Anterior cingulate cortex (tissue), 58 donors: ENCODE results near the gene YY1.
"Not testable (repeated sequence)": the region's sequence is repeated elsewhere in the genome, so short reads cannot be mapped to it uniquely, and the experiment has no call there.

Experiments
- DNase-seq, 58 donors: peaks; one replicate each; lab custom pipeline; 2025; lab: John Stamatoyannopoulos, UW

Gene YY1

GRCh38 chr14:100294213-100294962 lies 55.4 kb downstream of the YY1 start:
- DNase-seq: peak in 1 of 58 donors; percentile 22

DNA sequence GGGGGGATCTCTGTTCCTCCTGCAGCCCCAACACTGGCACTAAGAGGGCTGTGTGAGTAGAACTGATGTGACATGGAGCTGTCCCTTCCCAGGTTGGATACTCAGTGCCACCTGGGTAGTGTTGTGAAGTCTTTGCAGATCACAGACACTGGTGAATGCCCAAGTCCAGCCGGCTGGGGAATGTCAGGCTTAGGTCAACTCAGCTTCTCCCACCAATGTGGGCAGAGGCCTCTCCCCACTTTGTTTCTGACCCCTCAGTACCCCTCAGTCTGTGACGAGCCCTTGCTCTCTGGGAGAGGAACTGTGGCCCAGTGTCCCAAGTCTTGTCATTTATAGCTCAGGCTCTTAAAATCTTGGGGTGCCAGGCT lies 56.0 kb downstream of the YY1 start:
- no peak for DNase-seq

DNA sequence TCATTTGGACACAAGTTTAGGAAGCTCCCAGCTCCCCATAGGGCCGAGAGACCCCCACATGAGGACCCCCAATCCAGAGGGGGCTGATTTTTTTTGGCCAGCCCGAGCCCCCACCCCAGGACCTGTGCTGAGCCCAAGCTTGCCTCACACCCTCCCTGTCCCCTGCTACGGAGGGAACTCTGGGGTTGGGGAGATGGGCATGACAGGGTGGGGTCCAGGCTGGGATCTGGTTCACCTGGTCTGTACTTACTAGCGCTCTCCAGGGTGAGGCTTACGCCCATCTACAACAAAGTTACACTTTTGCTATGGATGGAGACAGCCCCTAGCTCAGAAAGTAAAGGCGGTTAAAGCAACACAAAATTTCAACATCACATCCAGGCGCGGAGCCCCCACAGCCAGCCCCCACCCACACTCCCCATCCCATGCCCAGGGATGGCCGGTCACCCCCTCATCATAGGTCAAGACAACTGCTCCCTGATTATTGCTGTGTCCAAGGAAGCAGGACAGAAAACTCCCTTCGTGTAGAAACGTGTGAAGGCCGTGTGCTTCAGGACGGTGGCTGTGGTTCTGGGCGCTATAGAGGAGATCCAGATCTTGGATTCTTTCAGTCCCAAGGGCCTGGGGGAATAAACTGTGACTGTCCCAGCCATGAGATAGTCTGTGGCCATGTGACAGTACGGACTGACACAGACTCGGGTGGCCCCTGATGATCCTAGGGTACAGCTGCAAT lies 56.6 kb downstream of the YY1 start:
- DNase-seq: no peak

- DNase-seq: no peak
Observed at GRCh38 chr14:100296106-100296651, 57.2 kb downstream of the YY1 start.

- DNase-seq: not testable (repeated sequence)
Observed at GRCh38 chr14:100296729-100297128, 57.8 kb downstream of the YY1 start.

GRCh38 chr14:100297320-100298300 lies 58.7 kb downstream of the YY1 start:
- peak in 50 of 58 donors; percentile 25 to 89 (median 69) for DNase-seq

- no peak for DNase-seq
Observed at GRCh38 chr14:100298551-100299237, 59.8 kb downstream of the YY1 start.

- no peak for DNase-seq
Observed at GRCh38 chr14:100299238-100299560, 60.3 kb downstream of the YY1 start.

- no peak for DNase-seq
Observed at GRCh38 chr14:100302616-100303015, 63.7 kb downstream of the YY1 start.

GRCh38 chr14:100303179-100303578 lies 64.2 kb downstream of the YY1 start:
- peak in 1 of 58 donors; percentile 18 for DNase-seq

DNA sequence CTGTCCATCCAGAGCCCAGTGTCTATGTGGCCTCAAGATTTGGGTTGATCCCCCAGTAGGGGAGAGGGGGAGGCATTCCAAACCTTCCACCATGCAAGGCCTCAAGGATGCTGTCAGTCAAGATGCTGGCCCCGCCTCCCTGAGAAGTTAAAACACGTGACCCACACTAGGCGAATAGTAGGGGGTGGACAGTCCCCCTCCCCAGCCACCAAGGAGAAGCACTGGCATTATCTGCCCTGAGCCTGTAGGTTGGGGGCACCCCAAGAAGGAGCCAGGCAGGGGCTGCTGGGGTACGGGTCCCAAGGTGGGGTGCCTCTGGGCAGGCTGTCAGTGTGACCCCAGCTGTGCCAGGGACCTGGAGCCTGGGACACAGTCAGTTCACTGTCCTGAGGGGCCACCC lies 65.0 kb downstream of the YY1 start:
- DNase-seq: no peak

DNA sequence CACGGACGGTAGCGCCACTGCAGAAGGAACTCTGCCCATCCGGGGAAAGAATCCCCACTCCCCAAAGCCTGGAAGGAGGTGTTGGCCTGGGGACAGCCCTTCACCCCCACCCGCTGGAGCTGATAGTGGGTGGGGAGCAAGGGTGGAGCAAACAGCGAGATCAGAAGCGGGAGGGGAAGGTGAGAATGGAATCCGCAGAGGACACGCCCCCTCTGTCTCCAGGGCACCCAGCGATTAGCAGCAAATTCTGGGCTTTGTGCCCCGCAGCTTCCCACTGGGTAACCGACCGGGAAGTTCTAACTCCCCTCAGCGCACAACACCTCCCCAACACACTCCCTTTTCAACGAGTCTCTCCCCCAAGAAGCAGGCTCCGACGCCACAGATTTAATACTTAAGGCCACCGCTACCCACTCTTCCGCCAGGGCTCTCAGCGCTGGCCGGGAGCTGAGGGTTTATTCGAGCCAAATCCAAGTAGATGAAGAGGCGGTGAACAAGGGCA lies 65.9 kb downstream of the YY1 start:
- peak in 25 of 58 donors; percentile 24 to 70 (median 38) for DNase-seq

GRCh38 chr14:100305324-100306100 lies 66.6 kb downstream of the YY1 start:
- DNase-seq: peak in 5 of 58 donors; percentile 35 to 73 (median 45)

- peak; percentile 39 to 93 (median 86) for DNase-seq
Observed at GRCh38 chr14:100306101-100306997, 67.4 kb downstream of the YY1 start, which contains the start of gene SLC25A29. TSS of gene SLC25A29 (minus strand) at chr14:100306444. CDS start at chr14:100306232, 212 bp downstream.

GRCh38 chr14:100306998-100307765 lies 68.2 kb downstream of the YY1 start:
- DNase-seq: peak in 2 of 58 donors; percentile 40 to 43

DNA sequence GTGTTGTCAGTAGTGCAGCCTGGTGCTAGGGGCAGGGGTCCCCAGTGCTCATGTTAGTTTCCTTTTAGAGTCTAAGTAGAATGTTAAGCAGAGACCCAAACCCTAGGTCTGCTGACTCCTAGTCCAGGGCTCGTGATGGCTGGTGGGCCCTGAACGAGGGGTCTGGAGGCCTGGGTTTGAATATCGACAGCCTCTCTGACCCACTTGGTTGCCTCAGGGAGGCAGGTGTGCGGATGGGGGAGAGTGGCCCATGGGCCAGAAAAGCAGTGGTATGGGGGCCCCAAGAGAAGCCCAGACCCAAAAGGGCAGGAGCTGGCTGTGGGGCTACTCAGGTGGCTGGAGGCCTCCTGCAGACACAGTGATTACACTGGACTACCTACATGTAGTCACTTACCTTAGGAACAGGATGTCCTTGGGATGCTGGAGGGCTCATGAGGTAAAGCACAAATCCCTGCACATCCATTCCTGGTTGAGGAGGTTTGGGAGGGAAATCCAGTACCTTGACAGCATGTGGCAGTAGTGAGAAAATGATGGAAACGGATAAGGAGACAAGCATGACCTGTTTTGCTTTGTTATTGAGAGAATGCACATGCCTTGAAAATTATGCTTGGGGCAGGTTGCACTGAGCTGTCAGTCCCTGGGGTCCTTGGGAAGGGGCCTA lies 69.0 kb downstream of the YY1 start:
- DNase-seq: peak in 1 of 58 donors; percentile 10
